HL-60 (cell line): ENCODE data around the gene CRTC3.

ENCODE experiments used
- GABPA ChIP-seq: IDR thresholded peaks from 2 replicates; pipeline ENCODE4 v1.6.1; 2012; ENCODE audit warnings: low read depth
- POLR2AphosphoS5 ChIP-seq: IDR thresholded peaks from 2 replicates; pipeline ENCODE4 v1.6.1; 2012; ENCODE audit warnings: low read depth

GRCh38 chr15:90584841-90585240 is 55.1 kb downstream of the CRTC3 start:
- no peak for TF ChIP-seq POLR2AphosphoS5
- no peak for TF ChIP-seq GABPA
